ENCODE results near the gene LAMC2. TPM values are rescaled to one million over a fixed set of nuclear protein-coding genes. Genes with fewer than 3 reads are reported as not detected.
"Not testable (repeated sequence)": the region's sequence is repeated elsewhere in the genome, so short reads cannot be mapped to it uniquely, and the experiment has no call there.

The LAMC2 gene
- total RNA-seq, result 1 to 10 TPM in 1 of 2 donors, not detected in 1; 1.2 TPM

GRCh38 chr1:183185941-183186490, at the start of gene LAMC2:
Gene LAMC2, plus strand, starts transcription at chr1:183186264. Its CDS starts 89 bp downstream, at chr1:183186353.
- peak; percentile 26 to 39 for DNase-seq
- H3K27ac Mint-ChIP-seq, result no peak within 1 kb of the TSS
- peak; percentile 94 to 95 for ATAC-seq (replicated peaks in 1 of 2)
- H3K27me3 Mint-ChIP-seq (ENCODE audit: low read depth), result peaks cover 36% of the 10 kb centered on the region
- no peaks in the 10 kb centered on the region for H3K36me3 Mint-ChIP-seq (ENCODE audit: insufficient read depth in 2 of 2)
- peaks cover 11% of the 10 kb centered on the region for H3K4me1 Mint-ChIP-seq (ENCODE audit: low read depth)
- no peaks in the 10 kb centered on the region for H3K9me3 Mint-ChIP-seq
- H3K4me3 Mint-ChIP-seq, result peak within 1 kb of the TSS; percentile 68 to 72

GRCh38 chr1:183137782-183138181, 48.3 kb upstream of the LAMC2 start:
- Mint-ChIP-seq H3K4me1 (ENCODE audit: low read depth) (no peaks in the 10 kb centered on the region), H3K27ac (no peak overlapping the region), H3K36me3 (ENCODE audit: insufficient read depth in 2 of 2) (no peaks in the 10 kb centered on the region), H3K9me3 (no peaks in the 10 kb centered on the region), H3K4me3 (no peak overlapping the region), H3K27me3 (ENCODE audit: low read depth) (no peaks in the 10 kb centered on the region)
- ATAC-seq (replicated peaks in 1 of 2) (no peak), DNase-seq (no peak)

GRCh38 chr1:183138301-183138700, 47.8 kb upstream of the LAMC2 start:
- Mint-ChIP-seq H3K27ac (no peak overlapping the region), H3K4me3 (no peak overlapping the region), H3K36me3 (ENCODE audit: insufficient read depth in 2 of 2) (no peaks in the 10 kb centered on the region), H3K27me3 (ENCODE audit: low read depth) (no peaks in the 10 kb centered on the region), H3K4me1 (ENCODE audit: low read depth) (no peaks in the 10 kb centered on the region), H3K9me3 (no peaks in the 10 kb centered on the region)
- no peak for ATAC-seq (replicated peaks in 1 of 2)
- DNase-seq, result no peak

- ATAC-seq (replicated peaks in 1 of 2) (no peak), DNase-seq (no peak)
- no peaks in the 10 kb centered on the region for H3K9me3 Mint-ChIP-seq
- no peaks in the 10 kb centered on the region for H3K36me3 Mint-ChIP-seq (ENCODE audit: insufficient read depth in 2 of 2)
- H3K27me3 Mint-ChIP-seq (ENCODE audit: low read depth), result peaks cover 2% of the 10 kb centered on the region
- H3K27ac Mint-ChIP-seq, result no peak overlapping the region
- no peak overlapping the region for H3K4me3 Mint-ChIP-seq
- no peaks in the 10 kb centered on the region for H3K4me1 Mint-ChIP-seq (ENCODE audit: low read depth)
Measured at GRCh38 chr1:183139281-183139942, 46.7 kb upstream of the LAMC2 start.

- H3K4me3 Mint-ChIP-seq, result no peak overlapping the region
Measured at GRCh38 chr1:183140633-183141032, 45.4 kb upstream of the LAMC2 start.

GRCh38 chr1:183142171-183142570, 43.9 kb upstream of the LAMC2 start:
- Mint-ChIP-seq H3K4me3 (no peak overlapping the region), H3K36me3 (ENCODE audit: insufficient read depth in 2 of 2) (no peaks in the 10 kb centered on the region), H3K27ac (no peak overlapping the region), H3K27me3 (ENCODE audit: low read depth) (peaks cover 6% of the 10 kb centered on the region), H3K4me1 (ENCODE audit: low read depth) (no peaks in the 10 kb centered on the region), H3K9me3 (no peaks in the 10 kb centered on the region)
- ATAC-seq (replicated peaks in 1 of 2), result no peak
- DNase-seq, result no peak

More at GRCh38 chr1:183140633-183141032, 45.4 kb upstream of the LAMC2 start:
- Mint-ChIP-seq H3K4me1 (ENCODE audit: low read depth) (no peaks in the 10 kb centered on the region), H3K36me3 (ENCODE audit: insufficient read depth in 2 of 2) (no peaks in the 10 kb centered on the region), H3K9me3 (no peaks in the 10 kb centered on the region), H3K27me3 (ENCODE audit: low read depth) (peaks cover 6% of the 10 kb centered on the region), H3K27ac (no peak overlapping the region)
- ATAC-seq (replicated peaks in 1 of 2) (no peak), DNase-seq (no peak)

- DNase-seq, result no peak
Measured at GRCh38 chr1:183143576-183144315, 42.3 kb upstream of the LAMC2 start.

GRCh38 chr1:183144752-183145151, 41.3 kb upstream of the LAMC2 start:
- no peak for ATAC-seq (replicated peaks in 1 of 2)
- H3K36me3 Mint-ChIP-seq (ENCODE audit: insufficient read depth in 2 of 2), result no peaks in the 10 kb centered on the region

More at GRCh38 chr1:183143576-183144315, 42.3 kb upstream of the LAMC2 start:
- ATAC-seq (replicated peaks in 1 of 2), result no peak
- H3K27me3 Mint-ChIP-seq (ENCODE audit: low read depth), result peaks cover 6% of the 10 kb centered on the region
- no peaks in the 10 kb centered on the region for H3K9me3 Mint-ChIP-seq
- H3K4me1 Mint-ChIP-seq (ENCODE audit: low read depth), result no peaks in the 10 kb centered on the region
- H3K4me3 Mint-ChIP-seq, result no peak overlapping the region
- H3K27ac Mint-ChIP-seq, result no peak overlapping the region
- no peaks in the 10 kb centered on the region for H3K36me3 Mint-ChIP-seq (ENCODE audit: insufficient read depth in 2 of 2)

GRCh38 chr1:183147735-183148134, 38.3 kb upstream of the LAMC2 start:
- Mint-ChIP-seq H3K9me3 (no peaks in the 10 kb centered on the region), H3K27ac (no peak overlapping the region), H3K4me1 (ENCODE audit: low read depth) (no peaks in the 10 kb centered on the region), H3K27me3 (ENCODE audit: low read depth) (peaks cover 14% of the 10 kb centered on the region), H3K4me3 (no peak overlapping the region), H3K36me3 (ENCODE audit: insufficient read depth in 2 of 2) (no peaks in the 10 kb centered on the region)
- no peak for DNase-seq
- ATAC-seq (replicated peaks in 1 of 2), result no peak

More at GRCh38 chr1:183144752-183145151, 41.3 kb upstream of the LAMC2 start:
- H3K4me1 Mint-ChIP-seq (ENCODE audit: low read depth), result no peaks in the 10 kb centered on the region
- DNase-seq, result no peak
- H3K4me3 Mint-ChIP-seq, result no peak overlapping the region
- H3K9me3 Mint-ChIP-seq, result no peaks in the 10 kb centered on the region
- H3K27me3 Mint-ChIP-seq (ENCODE audit: low read depth), result peaks cover 6% of the 10 kb centered on the region
- no peak overlapping the region for H3K27ac Mint-ChIP-seq

GRCh38 chr1:183148599-183148998, 37.5 kb upstream of the LAMC2 start:
- Mint-ChIP-seq H3K4me3 (no peak overlapping the region), H3K27me3 (ENCODE audit: low read depth) (peaks cover 18% of the 10 kb centered on the region), H3K36me3 (ENCODE audit: insufficient read depth in 2 of 2) (no peaks in the 10 kb centered on the region), H3K9me3 (no peaks in the 10 kb centered on the region), H3K4me1 (ENCODE audit: low read depth) (no peaks in the 10 kb centered on the region), H3K27ac (no peak overlapping the region)
- DNase-seq, result no peak
- ATAC-seq (replicated peaks in 1 of 2), result no peak

- Mint-ChIP-seq H3K27me3 (ENCODE audit: low read depth) (peaks cover 18% of the 10 kb centered on the region), H3K4me1 (ENCODE audit: low read depth) (no peaks in the 10 kb centered on the region), H3K36me3 (ENCODE audit: insufficient read depth in 2 of 2) (no peaks in the 10 kb centered on the region), H3K9me3 (no peaks in the 10 kb centered on the region), H3K4me3 (no peak overlapping the region), H3K27ac (no peak overlapping the region)
- no peak for ATAC-seq (replicated peaks in 1 of 2)
- no peak for DNase-seq
Measured at GRCh38 chr1:183149273-183149672, 36.8 kb upstream of the LAMC2 start.

GRCh38 chr1:183150032-183150431, 36.0 kb upstream of the LAMC2 start:
- H3K4me1 Mint-ChIP-seq (ENCODE audit: low read depth); H3K36me3 Mint-ChIP-seq (ENCODE audit: insufficient read depth in 2 of 2); H3K9me3 Mint-ChIP-seq; DNase-seq; H3K4me3 Mint-ChIP-seq; H3K27ac Mint-ChIP-seq; ATAC-seq (replicated peaks in 1 of 2): not testable (repeated sequence)
- peaks cover 12% of the 10 kb centered on the region for H3K27me3 Mint-ChIP-seq (ENCODE audit: low read depth)

- no peaks in the 10 kb centered on the region for H3K9me3 Mint-ChIP-seq
- peaks cover 12% of the 10 kb centered on the region for H3K27me3 Mint-ChIP-seq (ENCODE audit: low read depth)
- ATAC-seq (replicated peaks in 1 of 2) (no peak), DNase-seq (no peak)
- H3K4me1 Mint-ChIP-seq (ENCODE audit: low read depth), result no peaks in the 10 kb centered on the region
- H3K27ac Mint-ChIP-seq, result no peak overlapping the region
- no peak overlapping the region for H3K4me3 Mint-ChIP-seq
- H3K36me3 Mint-ChIP-seq (ENCODE audit: insufficient read depth in 2 of 2), result no peaks in the 10 kb centered on the region
Measured at GRCh38 chr1:183150445-183150844, 35.6 kb upstream of the LAMC2 start.

All from activated T-cell treated with anti-CD3 and anti-CD28 coated beads, Interleukin-2, amount 50 U/mL, for 72 hours (primary cell).